SH-SY5Y (cell line): ENCODE data around the gene ASIP.

Source experiments
- GATA2 ChIP-seq: IDR thresholded peaks from 2 replicates; pipeline ENCODE4 v1.6.1; 2011; ENCODE audit warnings: mild to moderate bottlenecking, low read depth, low read length
- GATA3 ChIP-seq: IDR thresholded peaks from 2 replicates; pipeline ENCODE4 v1.6.1; 2011; ENCODE audit warnings: low read depth, mild to moderate bottlenecking, low read length, moderate library complexity

DNA sequence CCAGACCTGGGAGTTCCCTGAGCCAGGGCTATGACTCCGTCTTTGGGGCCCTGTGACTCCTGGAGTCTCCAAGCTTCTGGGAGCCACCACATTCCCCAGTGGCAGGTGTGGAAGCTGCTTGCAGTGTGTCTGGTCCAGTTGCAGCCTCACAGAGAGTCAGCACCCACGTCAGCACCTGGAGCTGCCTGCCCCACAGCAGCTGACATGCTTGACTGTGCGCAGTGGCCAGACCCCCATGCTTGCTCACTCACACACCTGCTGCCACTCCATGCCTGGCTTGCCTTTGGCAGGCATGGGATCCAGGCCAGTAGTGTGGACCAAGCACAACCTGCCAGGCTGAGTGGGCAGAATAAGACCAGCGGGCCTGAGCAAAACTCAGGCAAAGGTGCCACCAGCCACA, 31.0 kb upstream of the ASIP start:
- TF ChIP-seq GATA3, result no peak
- no peak for TF ChIP-seq GATA2
